Measurements from ENCODE around the gene DOCK2.

GRCh38 chr5:170105642-170106611 is 468.9 kb downstream of the DOCK2 start, which contains the start of gene FOXI1:
- TF ChIP-seq CTCF (IDR thresholded peaks at IDR 0.05): no peak
- no peak for TF ChIP-seq POLR2AphosphoS5 (IDR thresholded peaks at IDR 0.05)
- no peak for TF ChIP-seq POLR2A (IDR thresholded peaks at IDR 0.05)
- no peak for TF ChIP-seq EP300 (IDR thresholded peaks at IDR 0.05)
